SU-DHL-6 (cell line): Measurements from ENCODE around the gene ADAR.

ENCODE experiments used
- H2AFZ ChIP-seq: fragments of 200-600 bp; sonication (generic); 2 replicates; pipeline ENCODE4 v1.6.1; 2014; ENCODE audit warnings: low read depth, mild to moderate bottlenecking, moderate library complexity, mixed read lengths, antibody characterized with exemption, low read length; ENCODE audit not compliant: severe bottlenecking
- H3F3A ChIP-seq: fragments of 200-600 bp; shearing (Covaris generic); 2 replicates; pipeline ENCODE4 v1.6.0; 2016; ENCODE audit warnings: antibody characterized with exemption, mild to moderate bottlenecking; ENCODE audit not compliant: insufficient read depth
- H3K27ac ChIP-seq: fragments of 200-600 bp; sonication (generic); 2 replicates; pipeline ENCODE4 v1.5.1; 2016; ENCODE audit warnings: low read depth, mild to moderate bottlenecking, low read length, moderate library complexity, mixed read lengths
- H3K27me3 ChIP-seq: fragments of 200-600 bp; sonication (generic), shearing (Covaris generic); 2 replicates; pipeline ENCODE4 v1.6.0; 2014; ENCODE audit warnings: mild to moderate bottlenecking, low read length
- H3K36me3 ChIP-seq: fragments of 200-600 bp; sonication (generic); 2 replicates; pipeline ENCODE4 v1.6.1; 2014; ENCODE audit warnings: mild to moderate bottlenecking, low read length, mixed read lengths
- H3K4me2 ChIP-seq: fragments of 300-600, 200-600 bp; shearing (Covaris generic), sonication (generic); 2 replicates; pipeline ENCODE4 v1.6.0; 2014; ENCODE audit warnings: low read length, low read depth, mild to moderate bottlenecking; ENCODE audit not compliant: poor library complexity, severe bottlenecking
- H3K4me3 ChIP-seq: fragments of 200-600 bp; sonication (generic); 2 replicates; pipeline ENCODE4 v1.5.1; 2014; ENCODE audit warnings: antibody characterized with exemption, low read length, mild to moderate bottlenecking, mixed read lengths; ENCODE audit not compliant: insufficient read depth, poor library complexity, severe bottlenecking
- H3K79me2 ChIP-seq: fragments of 200-600 bp; sonication (generic); 2 replicates; pipeline ENCODE4 v1.6.1; 2014; ENCODE audit warnings: mild to moderate bottlenecking, low read length, moderate library complexity; ENCODE audit not compliant: insufficient read depth
- H3K9ac ChIP-seq: fragments of 200-600 bp; sonication (generic); 2 replicates; pipeline ENCODE4 v1.7.0; 2014; ENCODE audit warnings: mild to moderate bottlenecking, low read length
- H3K9me2 ChIP-seq: fragments of 200-600 bp; sonication (generic); replicated peaks from 2 replicates; pipeline ENCODE4 v1.6.1; 2014; ENCODE audit warnings: low read length; ENCODE audit not compliant: insufficient read depth
- H3K9me3 ChIP-seq: fragments of 200-600 bp; sonication (generic); 2 replicates; pipeline ENCODE4 v1.6.1; 2014; ENCODE audit warnings: low read length, mixed read lengths; ENCODE audit not compliant: insufficient read depth
- H4K20me1 ChIP-seq: fragments of 200-600 bp; sonication (generic); 2 replicates; pipeline ENCODE4 v1.6.1; 2014; ENCODE audit warnings: low read depth, mild to moderate bottlenecking, antibody characterized with exemption, low read length, moderate library complexity, mixed read lengths
- CTCF ChIP-seq: fragments of 200-600 bp; sonication (generic); IDR thresholded peaks from one replicate; pipeline ENCODE4 v1.5.1; 2017; ENCODE audit warnings: antibody characterized with exemption, mild to moderate bottlenecking, low read length, moderate library complexity; ENCODE audit not compliant: insufficient read depth, poor library complexity, severe bottlenecking
- EZH2phosphoT487 ChIP-seq: fragments of 200-600 bp; sonication (generic), shearing (Covaris generic); conservative IDR thresholded peaks from 2 replicates; pipeline ENCODE4 v1.6.1; 2018; ENCODE audit warnings: mild to moderate bottlenecking, antibody characterized with exemption, low read length, moderate library complexity, mixed read lengths

ADAR gene

GRCh38 chr1:154571964-154572288, 36.1 kb downstream of the ADAR start:
- no peak overlapping the region for H3K4me3 ChIP-seq
- peaks cover 8% of the 10 kb centered on the region; the same call in 1 of the 2 replicates for H3F3A ChIP-seq
- H3K9ac ChIP-seq = no peak overlapping the region
- TF ChIP-seq CTCF (no peak), EZH2phosphoT487 (no peak)
- no peaks in the 10 kb centered on the region for H3K27me3 ChIP-seq
- H3K27ac ChIP-seq = no peak overlapping the region
- no peaks in the 10 kb centered on the region for H4K20me1 ChIP-seq
- no peaks in the 10 kb centered on the region for H3K9me2 ChIP-seq
- H3K9me3 ChIP-seq = no peaks in the 10 kb centered on the region
- no peaks in the 10 kb centered on the region for H3K36me3 ChIP-seq
- H3K79me2 ChIP-seq = no peaks in the 10 kb centered on the region
- no peak overlapping the region for H3K4me2 ChIP-seq
- no peak overlapping the region for H2AFZ ChIP-seq

- H3K9me2 ChIP-seq = no peaks in the 10 kb centered on the region
- H3K4me2 ChIP-seq = no peak overlapping the region
- H3K9ac ChIP-seq = no peak overlapping the region
- H2AFZ ChIP-seq = no peak overlapping the region
- H3K9me3 ChIP-seq = no peaks in the 10 kb centered on the region
- no peaks in the 10 kb centered on the region for H4K20me1 ChIP-seq
- no peak for TF ChIP-seq EZH2phosphoT487
- TF ChIP-seq CTCF = no peak
- H3K36me3 ChIP-seq = no peaks in the 10 kb centered on the region
- H3K27me3 ChIP-seq = no peaks in the 10 kb centered on the region
- H3K79me2 ChIP-seq = no peaks in the 10 kb centered on the region
- no peak overlapping the region for H3K27ac ChIP-seq
- peaks cover 8% of the 10 kb centered on the region; the same call in 1 of the 2 replicates for H3F3A ChIP-seq
- no peak overlapping the region for H3K4me3 ChIP-seq
Observed at GRCh38 chr1:154571244-154571963, 36.6 kb downstream of the ADAR start.

- no peaks in the 10 kb centered on the region for H3K9me3 ChIP-seq
- no peaks in the 10 kb centered on the region for H3K79me2 ChIP-seq
- H3K4me2 ChIP-seq = peak overlapping the region; percentile 21
- H3K4me3 ChIP-seq = no peak overlapping the region
- TF ChIP-seq CTCF = no peak
- no peak for TF ChIP-seq EZH2phosphoT487
- H2AFZ ChIP-seq = no peak overlapping the region
- no peaks in the 10 kb centered on the region for H3K27me3 ChIP-seq
- no peaks in the 10 kb centered on the region for H3K36me3 ChIP-seq
- H3K27ac ChIP-seq = no peak overlapping the region
- H3K9me2 ChIP-seq = no peaks in the 10 kb centered on the region
- H3K9ac ChIP-seq = no peak overlapping the region
- H4K20me1 ChIP-seq = no peaks in the 10 kb centered on the region
- no peaks in the 10 kb centered on the region for H3F3A ChIP-seq
Observed at GRCh38 chr1:154568157-154568815, 39.7 kb downstream of the ADAR start.
